T-helper 2 cell treated with Interferon-gamma antibody and Interleukin-4, amounts not matched to agents 5 μg/mL and 100 μg/mL, for 36 hours (primary cell): Measurements from ENCODE around the gene GATAD2B.
"Not testable (repeated sequence)": the region's sequence is repeated elsewhere in the genome, so short reads cannot be mapped to it uniquely, and the experiment has no call there.

Experiments used
- DNase-seq: peaks from one replicate; pipeline ENCODE4 v3.0.0; 2021; ENCODE audit warnings: low spot score
- H3K27ac Mint-ChIP-seq: one replicate; pipeline ENCODE4 v1.8.0; 2021; ENCODE audit warnings: mild to moderate bottlenecking, mixed read lengths
- H3K27me3 Mint-ChIP-seq: one replicate; pipeline ENCODE4 v1.8.0; 2021; ENCODE audit warnings: low read depth, mixed read lengths
- H3K36me3 Mint-ChIP-seq: one replicate; pipeline ENCODE4 v1.8.0; 2021; ENCODE audit warnings: low read depth, mixed read lengths
- H3K4me1 Mint-ChIP-seq: one replicate; pipeline ENCODE4 v1.8.0; 2021; ENCODE audit warnings: low read depth, mixed read lengths
- H3K4me3 Mint-ChIP-seq: one replicate; pipeline ENCODE4 v1.8.0; 2022; ENCODE audit warnings: mild to moderate bottlenecking, moderate library complexity, mixed read lengths
- H3K9me3 Mint-ChIP-seq: one replicate; pipeline ENCODE4 v1.8.0; 2021; ENCODE audit warnings: mixed read lengths

The GATAD2B gene

DNA sequence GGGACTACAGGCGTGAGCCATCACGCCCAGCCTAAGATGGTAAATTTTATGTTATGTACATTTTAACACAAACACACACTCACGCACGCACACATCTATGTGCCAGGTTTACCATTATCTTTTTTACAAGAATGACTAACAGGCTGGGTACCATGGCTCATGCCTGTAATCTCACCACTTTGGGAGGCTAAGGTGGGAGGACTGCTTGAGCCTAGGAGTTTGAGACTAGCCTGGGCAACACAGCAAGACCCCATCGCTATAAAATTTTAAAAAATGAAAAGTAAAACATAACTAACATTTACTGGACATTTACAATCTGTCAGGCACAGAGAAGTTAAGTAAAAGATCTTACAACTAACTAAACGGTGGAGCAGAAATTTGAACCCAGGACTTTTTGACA lies 14.7 kb downstream of the GATAD2B start:
- Mint-ChIP-seq H3K4me1 (peaks cover 13% of the 10 kb centered on the region), H3K27ac (no peak overlapping the region), H3K36me3 (peaks cover 31% of the 10 kb centered on the region), H3K9me3 (peaks cover 4% of the 10 kb centered on the region), H3K27me3 (no peaks in the 10 kb centered on the region), H3K4me3 (no peak overlapping the region)
- DNase-seq: no peak

DNA sequence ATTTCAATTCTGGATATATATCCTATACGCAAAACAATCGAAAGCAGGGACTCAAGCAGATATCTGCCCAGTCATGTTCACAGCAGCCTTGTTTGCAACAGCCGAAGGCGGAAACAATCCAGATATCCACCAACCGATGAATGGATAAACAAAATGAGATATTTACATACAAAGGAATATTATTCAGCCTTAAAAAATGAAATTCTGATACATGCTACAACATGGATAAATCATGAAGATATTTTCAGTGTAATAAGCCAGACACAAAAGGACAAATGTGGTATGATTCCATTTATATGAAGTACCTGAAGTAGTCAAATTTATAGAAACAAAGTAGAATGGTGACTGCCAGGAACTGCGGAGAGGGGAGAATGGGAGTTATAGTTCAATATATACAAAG lies 15.6 kb downstream of the GATAD2B start:
- DNase-seq: no peak
- Mint-ChIP-seq H3K27ac (no peak overlapping the region), H3K4me3 (no peak overlapping the region), H3K36me3 (peaks cover 29% of the 10 kb centered on the region), H3K9me3 (peaks cover 4% of the 10 kb centered on the region), H3K4me1 (peaks cover 13% of the 10 kb centered on the region), H3K27me3 (no peaks in the 10 kb centered on the region)

DNA sequence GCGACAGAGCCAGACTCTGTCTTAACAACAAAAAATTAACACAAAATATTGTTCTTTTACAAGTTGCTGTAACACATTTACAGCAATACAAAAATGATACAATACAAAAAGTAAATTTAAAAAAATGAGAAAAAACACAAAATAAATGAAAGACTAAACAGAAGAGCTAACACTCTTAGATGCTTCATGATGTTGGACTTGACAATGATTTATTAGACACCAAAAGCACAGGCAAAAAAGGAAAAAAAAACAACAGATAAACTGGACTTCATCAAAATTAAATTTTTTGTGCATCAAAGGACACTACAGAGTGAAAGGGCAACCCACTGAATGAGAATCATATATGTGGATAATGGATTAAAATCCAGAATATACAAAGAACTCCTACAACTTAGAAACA lies 16.4 kb downstream of the GATAD2B start:
- no peaks in the 10 kb centered on the region for H3K9me3 Mint-ChIP-seq
- H3K4me3 Mint-ChIP-seq: no peak overlapping the region
- H3K36me3 Mint-ChIP-seq: peaks cover 23% of the 10 kb centered on the region
- no peak for DNase-seq
- peak overlapping the region; percentile 20 for H3K27ac Mint-ChIP-seq
- no peaks in the 10 kb centered on the region for H3K27me3 Mint-ChIP-seq
- peaks cover 11% of the 10 kb centered on the region for H3K4me1 Mint-ChIP-seq

DNA sequence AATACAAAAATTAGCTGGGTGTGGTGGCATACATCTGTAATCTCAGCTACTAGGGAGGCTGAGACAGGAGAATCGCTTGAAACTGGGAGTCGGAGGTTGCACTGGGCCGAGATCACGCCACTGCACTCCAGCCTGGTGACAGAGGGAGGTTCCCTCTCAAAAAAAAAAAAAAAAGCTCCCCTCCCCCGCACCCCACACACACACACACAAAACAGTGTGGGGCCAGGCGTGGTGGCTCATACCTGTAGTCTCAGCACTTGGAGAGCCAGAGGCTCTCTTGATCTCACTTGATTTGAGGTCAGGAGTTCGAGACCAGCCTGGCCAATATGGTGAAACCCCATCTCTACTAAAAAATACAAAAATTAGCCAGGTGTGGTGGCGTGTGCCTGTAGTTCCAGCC lies 16.9 kb downstream of the GATAD2B start:
- not testable (repeated sequence) for H3K4me3 Mint-ChIP-seq, H3K4me1 Mint-ChIP-seq, H3K27me3 Mint-ChIP-seq, H3K27ac Mint-ChIP-seq, H3K9me3 Mint-ChIP-seq, DNase-seq
- peaks cover 21% of the 10 kb centered on the region for H3K36me3 Mint-ChIP-seq

DNA sequence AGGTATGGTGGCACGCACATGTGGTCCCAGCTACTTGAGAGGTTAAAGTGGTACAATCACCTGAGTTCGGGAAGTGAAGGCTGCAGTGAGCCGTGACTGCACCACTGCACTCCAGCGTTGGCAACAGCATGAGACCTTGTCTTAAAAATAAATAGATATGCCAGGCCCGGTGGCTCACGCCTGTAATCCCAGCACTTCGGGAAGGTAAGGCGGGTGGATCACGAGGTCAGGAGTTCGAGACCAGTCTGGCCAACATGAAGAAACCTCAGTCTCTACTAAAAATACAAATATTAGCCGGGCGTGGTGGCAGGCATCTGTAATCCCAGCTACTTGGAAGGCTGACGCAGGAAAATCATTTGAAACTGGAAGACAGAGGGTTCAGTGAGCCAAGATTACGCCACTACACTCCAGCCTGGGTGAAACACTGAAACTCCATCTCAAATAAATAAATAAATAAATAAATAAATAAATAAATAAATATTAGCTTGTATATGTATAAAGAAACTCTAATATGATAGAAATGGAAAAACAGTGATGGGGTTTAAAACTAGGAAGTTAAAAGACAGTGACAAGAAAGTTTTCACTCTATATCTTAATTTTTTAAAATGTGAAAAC lies 18.8 kb downstream of the GATAD2B start:
- no peaks in the 10 kb centered on the region for H3K9me3 Mint-ChIP-seq
- DNase-seq: no peak
- H3K27ac Mint-ChIP-seq: no peak overlapping the region
- H3K36me3 Mint-ChIP-seq: peaks cover 25% of the 10 kb centered on the region
- H3K4me1 Mint-ChIP-seq: peaks cover 11% of the 10 kb centered on the region
- no peak overlapping the region for H3K4me3 Mint-ChIP-seq
- H3K27me3 Mint-ChIP-seq: no peaks in the 10 kb centered on the region

DNA sequence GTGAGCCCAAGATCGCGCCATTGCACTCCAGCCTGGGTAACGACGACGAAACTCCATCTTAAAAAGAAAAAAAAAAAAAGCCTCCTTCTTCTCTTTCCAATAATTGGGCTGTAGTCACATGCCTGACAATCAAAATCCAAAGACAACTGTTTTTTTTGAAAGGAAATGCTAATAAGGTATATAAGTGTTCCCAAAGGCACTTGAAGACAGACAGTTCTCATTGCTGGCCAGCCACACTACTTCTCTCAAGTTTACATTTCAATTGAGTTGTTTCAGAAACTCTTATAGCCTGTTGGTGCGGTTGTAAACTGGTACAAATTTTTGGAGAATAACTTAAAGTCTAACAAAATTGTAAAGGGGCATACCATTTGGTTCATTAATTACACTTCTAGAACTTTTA lies 23.3 kb downstream of the GATAD2B start:
- no peak overlapping the region for H3K27ac Mint-ChIP-seq
- H3K4me3 Mint-ChIP-seq: no peak overlapping the region
- no peaks in the 10 kb centered on the region for H3K27me3 Mint-ChIP-seq
- no peak for DNase-seq
- peaks cover 5% of the 10 kb centered on the region for H3K4me1 Mint-ChIP-seq
- H3K36me3 Mint-ChIP-seq: peaks cover 16% of the 10 kb centered on the region
- H3K9me3 Mint-ChIP-seq: no peaks in the 10 kb centered on the region

DNA sequence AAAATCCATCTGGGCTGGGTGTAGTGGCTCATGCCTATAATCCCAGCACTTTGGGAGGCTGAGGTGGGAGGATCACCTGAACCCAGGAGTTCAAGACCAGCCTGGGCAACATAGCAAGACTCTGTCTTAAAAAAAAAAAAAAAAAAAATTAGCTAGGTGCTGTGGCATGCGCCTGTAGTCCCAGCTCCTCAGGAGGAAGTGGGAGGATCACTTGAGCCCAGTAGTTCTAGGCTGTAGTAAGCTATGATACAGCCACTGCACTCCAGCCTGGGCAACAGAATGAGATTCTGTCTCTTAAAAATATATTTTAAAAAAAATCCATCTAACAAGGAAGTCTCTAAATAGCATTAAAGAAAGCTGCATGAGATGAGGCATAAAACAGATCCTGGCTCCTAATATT lies 26.9 kb downstream of the GATAD2B start:
- H3K36me3 Mint-ChIP-seq: peaks cover 24% of the 10 kb centered on the region
- not testable (repeated sequence) for H3K27me3 Mint-ChIP-seq
- H3K27ac Mint-ChIP-seq: peak overlapping the region; percentile 55

DNA sequence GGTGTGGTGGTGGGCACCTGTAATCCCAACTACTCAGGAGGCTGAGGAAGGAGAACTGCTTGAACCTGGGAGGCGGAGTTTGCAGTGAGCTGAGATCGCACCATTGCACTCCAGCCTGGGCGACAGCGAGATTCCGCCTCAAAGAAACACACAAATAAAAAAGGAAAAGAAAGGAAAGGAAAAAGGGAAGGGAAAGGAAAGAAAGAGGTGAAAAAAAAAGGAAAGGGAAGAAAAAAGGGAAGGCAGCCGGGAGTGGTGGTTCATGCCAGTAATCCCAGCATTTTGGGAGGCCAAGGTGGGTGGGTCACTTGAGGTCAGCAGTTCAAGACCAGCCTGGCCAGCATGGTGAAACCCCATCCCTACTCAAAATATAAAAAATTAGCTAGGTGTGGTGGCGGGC lies 31.7 kb downstream of the GATAD2B start:
- DNase-seq, H3K4me3 Mint-ChIP-seq, H3K27ac Mint-ChIP-seq, H3K9me3 Mint-ChIP-seq, H3K27me3 Mint-ChIP-seq: not testable (repeated sequence)
- Mint-ChIP-seq H3K36me3 (peaks cover 25% of the 10 kb centered on the region), H3K4me1 (peaks cover 23% of the 10 kb centered on the region)

More for the DNA sequence above, 26.9 kb downstream of the GATAD2B start:
- not testable (repeated sequence) for H3K4me1 Mint-ChIP-seq, H3K4me3 Mint-ChIP-seq, H3K9me3 Mint-ChIP-seq, DNase-seq

DNA sequence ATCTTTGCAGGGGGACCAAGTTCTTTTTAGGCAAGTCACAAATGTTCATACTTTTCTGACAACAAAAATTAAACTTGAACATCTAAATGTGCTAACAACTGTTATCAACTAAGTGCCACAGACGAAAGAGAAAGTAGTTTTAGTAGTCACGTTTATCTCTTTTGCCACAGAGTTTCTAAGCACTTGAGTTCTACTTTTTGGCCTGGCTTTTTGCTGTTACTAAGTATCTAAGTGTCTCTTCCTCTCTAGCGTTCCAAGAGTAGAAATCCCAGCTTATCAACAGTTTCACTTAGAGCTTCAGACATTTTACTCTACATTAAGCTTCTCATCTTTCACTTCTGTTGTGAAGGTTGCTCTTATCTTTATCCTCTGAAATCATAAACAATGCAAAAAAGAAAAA lies 34.2 kb downstream of the GATAD2B start:
- H3K4me3 Mint-ChIP-seq: peak overlapping the region; percentile 63
- H3K36me3 Mint-ChIP-seq: peaks cover 25% of the 10 kb centered on the region
- H3K27ac Mint-ChIP-seq: peak overlapping the region; percentile 79
- H3K9me3 Mint-ChIP-seq: no peaks in the 10 kb centered on the region
- no peaks in the 10 kb centered on the region for H3K27me3 Mint-ChIP-seq
- peaks cover 23% of the 10 kb centered on the region for H3K4me1 Mint-ChIP-seq
- no peak for DNase-seq

DNA sequence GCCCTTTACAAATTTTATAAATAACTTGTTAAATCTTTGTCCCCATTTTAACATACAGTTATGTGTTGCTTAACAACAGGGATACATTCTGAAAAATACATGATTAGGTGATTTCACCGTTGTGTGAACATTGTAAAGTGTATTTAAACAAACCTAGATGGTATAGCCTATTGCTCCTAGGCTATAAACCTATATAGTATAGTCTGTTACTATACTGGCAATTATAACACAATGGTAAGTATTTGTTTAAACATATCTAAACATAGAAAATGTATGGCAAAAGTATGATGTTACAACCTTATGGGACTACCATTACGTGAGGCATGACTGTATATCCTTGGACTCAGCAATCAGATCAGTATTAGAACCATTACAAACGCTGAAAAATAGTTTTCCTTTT lies 36.6 kb downstream of the GATAD2B start:
- peaks cover 20% of the 10 kb centered on the region for H3K36me3 Mint-ChIP-seq
- no peaks in the 10 kb centered on the region for H3K27me3 Mint-ChIP-seq
- no peak overlapping the region for H3K4me3 Mint-ChIP-seq
- H3K27ac Mint-ChIP-seq: no peak overlapping the region
- no peak for DNase-seq
- H3K4me1 Mint-ChIP-seq: peaks cover 23% of the 10 kb centered on the region
- no peaks in the 10 kb centered on the region for H3K9me3 Mint-ChIP-seq

DNA sequence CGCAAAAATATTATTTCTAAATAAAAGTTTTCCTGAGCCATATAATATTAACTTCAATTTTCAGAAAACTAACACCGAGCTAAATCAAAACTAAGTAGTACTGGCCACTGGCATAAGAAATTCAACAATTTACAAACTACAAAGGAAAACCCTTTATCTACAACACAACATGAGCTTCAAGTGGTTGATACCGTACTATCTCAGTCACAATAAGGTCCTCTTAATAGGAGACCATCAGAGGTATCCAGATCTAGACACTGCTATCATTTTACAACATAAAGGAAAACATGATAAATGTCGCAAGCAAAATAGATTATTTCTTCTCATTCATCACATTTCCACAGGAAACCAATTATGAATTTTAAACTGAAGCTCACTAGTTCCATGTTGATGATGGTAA lies 39.5 kb downstream of the GATAD2B start:
- H3K9me3 Mint-ChIP-seq: no peaks in the 10 kb centered on the region
- peaks cover 10% of the 10 kb centered on the region for H3K4me1 Mint-ChIP-seq
- DNase-seq: no peak
- H3K4me3 Mint-ChIP-seq: no peak overlapping the region
- no peak overlapping the region for H3K27ac Mint-ChIP-seq
- H3K36me3 Mint-ChIP-seq: peaks cover 7% of the 10 kb centered on the region
- no peaks in the 10 kb centered on the region for H3K27me3 Mint-ChIP-seq

DNA sequence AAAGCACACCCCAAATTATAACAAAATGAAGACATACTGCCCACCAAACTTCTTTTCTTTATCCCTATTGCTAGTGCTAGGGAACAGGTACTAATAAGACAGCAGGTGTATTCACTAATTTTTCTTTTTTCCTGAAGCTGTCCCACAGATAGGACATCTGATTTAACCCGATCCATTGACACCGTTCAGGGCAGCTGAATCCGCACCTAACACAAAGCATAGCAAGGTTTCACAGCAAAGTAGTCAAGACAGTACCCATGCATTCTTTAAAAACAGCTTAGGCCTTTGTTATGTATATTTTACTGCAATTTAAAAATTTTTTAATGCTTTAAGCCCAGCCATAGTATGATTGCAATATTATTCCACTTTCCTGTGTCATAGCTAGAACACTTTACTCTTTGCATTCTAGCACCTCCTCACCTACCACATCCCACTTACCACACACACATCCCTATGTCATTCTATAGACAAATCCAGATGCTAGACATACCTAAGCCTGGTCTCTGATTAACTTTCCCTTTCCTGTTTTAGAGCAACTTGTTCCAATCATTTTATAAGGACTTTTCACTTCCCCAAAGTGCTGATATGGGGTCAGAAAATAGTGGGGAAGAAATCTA lies 40.4 kb downstream of the GATAD2B start:
- Mint-ChIP-seq H3K36me3 (peaks cover 5% of the 10 kb centered on the region), H3K27ac (no peak overlapping the region), H3K4me1 (peaks cover 5% of the 10 kb centered on the region), H3K9me3 (no peaks in the 10 kb centered on the region), H3K27me3 (no peaks in the 10 kb centered on the region), H3K4me3 (no peak overlapping the region)
- DNase-seq: no peak

DNA sequence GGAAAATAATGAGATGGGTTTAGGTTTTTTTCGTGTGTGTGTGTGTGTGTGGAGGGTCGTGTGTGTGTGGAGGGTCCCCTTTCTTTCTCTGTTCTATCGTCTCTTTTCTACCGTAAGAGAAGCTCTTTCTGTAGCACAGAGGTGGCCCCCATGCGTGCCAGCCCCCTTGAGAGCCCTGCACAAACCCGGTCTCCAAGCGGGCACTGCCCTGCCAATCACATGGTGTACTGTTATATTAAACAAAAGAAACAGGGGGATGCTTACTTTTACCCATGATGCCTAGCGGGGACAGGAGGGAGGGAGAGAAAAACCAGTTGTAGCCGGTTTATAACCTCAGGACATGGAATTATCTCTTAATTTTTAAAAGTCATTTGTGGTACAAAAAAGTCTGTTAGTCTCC lies 41.0 kb downstream of the GATAD2B start:
- no peaks in the 10 kb centered on the region for H3K27me3 Mint-ChIP-seq
- no peak overlapping the region for H3K4me3 Mint-ChIP-seq
- no peaks in the 10 kb centered on the region for H3K9me3 Mint-ChIP-seq
- peaks cover 1% of the 10 kb centered on the region for H3K4me1 Mint-ChIP-seq
- no peak for DNase-seq
- H3K27ac Mint-ChIP-seq: no peak overlapping the region
- peaks cover 5% of the 10 kb centered on the region for H3K36me3 Mint-ChIP-seq

DNA sequence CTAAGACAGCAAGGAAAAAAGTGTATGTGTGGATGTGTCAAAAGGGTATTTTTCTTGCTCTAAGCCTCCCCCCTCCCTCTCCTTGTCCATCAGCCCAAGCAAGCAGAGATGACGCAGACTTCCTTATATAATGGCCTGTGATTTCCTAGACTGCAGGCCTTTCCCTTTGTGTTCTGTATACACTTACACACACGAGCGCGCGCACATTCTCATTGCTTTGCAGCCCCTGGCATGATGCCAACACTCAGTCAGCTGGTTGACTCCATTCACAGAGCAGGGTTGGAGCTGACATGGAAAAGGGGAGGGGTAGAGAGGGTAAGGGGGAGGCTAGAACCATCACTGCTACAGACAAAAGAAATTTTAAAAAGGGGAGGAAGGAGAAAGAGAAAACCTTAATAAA lies 41.8 kb downstream of the GATAD2B start:
- DNase-seq: no peak
- H3K4me1 Mint-ChIP-seq: peaks cover 4% of the 10 kb centered on the region
- H3K4me3 Mint-ChIP-seq: no peak overlapping the region
- peaks cover 6% of the 10 kb centered on the region for H3K36me3 Mint-ChIP-seq
- H3K27ac Mint-ChIP-seq: no peak overlapping the region
- H3K27me3 Mint-ChIP-seq: no peaks in the 10 kb centered on the region
- H3K9me3 Mint-ChIP-seq: no peaks in the 10 kb centered on the region

DNA sequence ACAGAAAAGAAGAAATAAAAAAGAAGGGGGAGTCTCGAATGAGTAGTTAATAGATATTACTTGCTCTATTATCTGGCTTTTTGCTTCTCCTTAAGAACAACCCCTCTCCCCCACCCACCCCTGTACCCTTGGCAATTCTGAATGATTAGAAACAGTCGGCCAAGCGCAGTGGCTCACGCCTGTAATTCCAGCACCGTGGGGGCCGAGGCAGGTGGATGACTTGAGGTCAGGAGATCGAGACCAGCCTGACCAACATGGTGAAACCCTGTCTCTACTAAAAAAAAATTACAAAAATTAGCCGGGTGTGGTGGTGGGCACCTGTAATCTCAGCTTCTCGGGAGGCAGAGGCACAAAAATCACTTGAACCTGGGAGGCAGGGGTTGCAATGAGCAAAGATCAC lies 42.7 kb downstream of the GATAD2B start:
- H3K9me3 Mint-ChIP-seq: no peaks in the 10 kb centered on the region

More for the DNA sequence above, 42.7 kb downstream of the GATAD2B start:
- Mint-ChIP-seq H3K36me3 (peaks cover 5% of the 10 kb centered on the region), H3K27me3 (no peaks in the 10 kb centered on the region), H3K4me1 (peaks cover 4% of the 10 kb centered on the region), H3K27ac (no peak overlapping the region), H3K4me3 (no peak overlapping the region)
- DNase-seq: no peak
